SIG-M5 (cell line): ENCODE measurements around the gene MYL7.

Experiments used
- DNase-seq: peaks from one replicate; lab custom pipeline; 2025; lab: John Stamatoyannopoulos, UW

Gene MYL7

GRCh38 chr7:44150466-44150832 lies 9.3 kb upstream of the MYL7 start:
- no peak for DNase-seq

GRCh38 chr7:44149571-44150465 lies 8.7 kb upstream of the MYL7 start:
- no peak for DNase-seq

- no peak for DNase-seq
Observed at GRCh38 chr7:44148961-44149536, 7.9 kb upstream of the MYL7 start.

- no peak for DNase-seq
Observed at GRCh38 chr7:44148166-44148565, 7.0 kb upstream of the MYL7 start.

GRCh38 chr7:44147026-44147991 lies 6.2 kb upstream of the MYL7 start:
- DNase-seq, result no peak

GRCh38 chr7:44145969-44146911 lies 5.1 kb upstream of the MYL7 start:
- DNase-seq, result no peak

GRCh38 chr7:44145479-44145968 lies 4.4 kb upstream of the MYL7 start:
- no peak for DNase-seq

- DNase-seq, result no peak
Observed at GRCh38 chr7:44144968-44145478, 3.9 kb upstream of the MYL7 start.

GRCh38 chr7:44144426-44144967 lies 3.4 kb upstream of the MYL7 start:
- no peak for DNase-seq

GRCh38 chr7:44143646-44144250 lies 2.6 kb upstream of the MYL7 start:
- DNase-seq, result no peak

- DNase-seq, result no peak
Observed at GRCh38 chr7:44142028-44142427, 896 bp upstream of the MYL7 start.

GRCh38 chr7:44140341-44140740 lies 791 bp downstream of the MYL7 start:
- DNase-seq, result no peak

- DNase-seq, result no peak
Observed at GRCh38 chr7:44139311-44140010, 1.7 kb downstream of the MYL7 start.

- no peak for DNase-seq
Observed at GRCh38 chr7:44138698-44139097, 2.4 kb downstream of the MYL7 start.

GRCh38 chr7:44136731-44137130 lies 4.4 kb downstream of the MYL7 start:
- no peak for DNase-seq

GRCh38 chr7:44134943-44135628 lies 6.0 kb downstream of the MYL7 start:
- DNase-seq, result no peak

GRCh38 chr7:44133295-44133694 lies 7.8 kb downstream of the MYL7 start:
- no peak for DNase-seq

GRCh38 chr7:44132039-44132438 lies 9.1 kb downstream of the MYL7 start:
- no peak for DNase-seq
